ENCODE results near the gene TRMO. TPM values are rescaled to one million over a fixed set of nuclear protein-coding genes. Genes with fewer than 3 reads are reported as not detected.

Gene TRMO
- total RNA-seq, 1 donor from 2014 or later = 8.5 TPM

DNA sequence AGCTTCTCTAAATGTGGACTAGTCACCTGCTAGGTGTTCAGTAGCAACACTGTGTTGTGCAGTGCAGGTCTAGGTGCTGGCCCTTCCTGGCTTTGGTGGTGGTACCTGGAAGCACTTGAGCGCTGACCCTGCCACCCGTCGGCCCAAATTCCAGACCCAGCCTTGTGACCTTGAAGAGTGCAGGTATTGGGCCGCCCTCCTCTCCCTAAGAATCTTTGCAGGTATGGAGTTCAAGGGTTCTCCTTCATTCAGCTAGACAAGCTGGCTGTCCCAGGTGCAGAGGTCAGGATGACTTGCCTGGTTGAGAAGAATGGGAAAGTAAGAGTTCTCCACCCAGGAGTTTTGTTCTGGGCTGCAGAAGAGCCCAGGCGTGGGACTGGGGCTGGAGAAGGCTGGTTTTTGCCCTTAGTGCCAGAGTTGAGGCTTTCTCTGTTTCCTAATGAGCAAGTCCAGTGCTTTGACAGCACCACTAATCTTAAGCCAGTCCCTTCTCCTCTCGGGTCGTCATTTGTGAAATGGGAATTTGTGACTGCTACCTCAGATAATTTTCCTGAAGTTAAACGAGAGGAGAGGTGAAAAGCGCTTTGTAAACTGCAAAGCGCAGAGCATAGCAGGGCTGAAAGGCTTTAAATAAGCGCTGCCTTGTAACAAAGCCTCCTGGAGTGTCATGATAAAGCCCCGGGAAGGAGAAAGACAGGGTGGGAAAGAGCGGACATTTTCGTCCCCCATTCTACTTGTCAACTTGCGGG is 65.3 kb downstream of the TRMO start:
- no peak overlapping the region for H3K27ac Mint-ChIP-seq (ENCODE audit: unreplicated experiment)
- no peaks in the 10 kb centered on the region for H3K36me3 Mint-ChIP-seq (ENCODE audit: low read depth, unreplicated experiment)
- no peaks in the 10 kb centered on the region for H3K79me2 ChIP-seq (ENCODE audit: insufficient read depth, low read length)
- FAIRE-seq = no peak
- no peak overlapping the region for H2AFZ ChIP-seq (ENCODE audit: low read depth, low read length)
- peaks cover 10% of the 10 kb centered on the region for H4K20me1 ChIP-seq (ENCODE audit: insufficient read depth, low read length)
- peaks cover 4% of the 10 kb centered on the region for H3K4me1 ChIP-seq (ENCODE audit: insufficient read depth, low read length)
- no peak for DNase-seq (ENCODE audit: low read depth)
- TF ChIP-seq, protein P1, sequence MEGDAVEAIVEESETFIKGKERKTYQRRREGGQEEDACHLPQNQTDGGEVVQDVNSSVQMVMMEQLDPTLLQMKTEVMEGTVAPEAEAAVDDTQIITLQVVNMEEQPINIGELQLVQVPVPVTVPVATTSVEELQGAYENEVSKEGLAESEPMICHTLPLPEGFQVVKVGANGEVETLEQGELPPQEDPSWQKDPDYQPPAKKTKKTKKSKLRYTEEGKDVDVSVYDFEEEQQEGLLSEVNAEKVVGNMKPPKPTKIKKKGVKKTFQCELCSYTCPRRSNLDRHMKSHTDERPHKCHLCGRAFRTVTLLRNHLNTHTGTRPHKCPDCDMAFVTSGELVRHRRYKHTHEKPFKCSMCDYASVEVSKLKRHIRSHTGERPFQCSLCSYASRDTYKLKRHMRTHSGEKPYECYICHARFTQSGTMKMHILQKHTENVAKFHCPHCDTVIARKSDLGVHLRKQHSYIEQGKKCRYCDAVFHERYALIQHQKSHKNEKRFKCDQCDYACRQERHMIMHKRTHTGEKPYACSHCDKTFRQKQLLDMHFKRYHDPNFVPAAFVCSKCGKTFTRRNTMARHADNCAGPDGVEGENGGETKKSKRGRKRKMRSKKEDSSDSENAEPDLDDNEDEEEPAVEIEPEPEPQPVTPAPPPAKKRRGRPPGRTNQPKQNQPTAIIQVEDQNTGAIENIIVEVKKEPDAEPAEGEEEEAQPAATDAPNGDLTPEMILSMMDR (IDR thresholded peaks at IDR 0.05; ENCODE audit: insufficient read depth, low read depth, low read length) = no peak
- no peak for TF ChIP-seq EZH2 (IDR thresholded peaks at IDR 0.05; ENCODE audit: insufficient read depth, low read length)
- H3K9me3 Mint-ChIP-seq (ENCODE audit: unreplicated experiment) = peaks cover 18% of the 10 kb centered on the region
- H3K27me3 Mint-ChIP-seq (ENCODE audit: low read depth, unreplicated experiment) = peaks cover 83% of the 10 kb centered on the region
- H3K27me3 ChIP-seq (ENCODE audit: insufficient read depth, low read length) = peaks cover 89% of the 10 kb centered on the region
- H3K27ac ChIP-seq (ENCODE audit: low read depth, low read length) = no peak overlapping the region
- no peaks in the 10 kb centered on the region for H3K36me3 ChIP-seq (ENCODE audit: insufficient read depth, low read length)
- no peak overlapping the region for H3K9ac ChIP-seq (ENCODE audit: low read length)
- H3K4me1 Mint-ChIP-seq (ENCODE audit: low read depth, unreplicated experiment) = peaks cover 3% of the 10 kb centered on the region
- peaks cover 7% of the 10 kb centered on the region for H3K9me3 ChIP-seq (ENCODE audit: insufficient read depth, low read depth, low read length)
- peak overlapping the region; percentile 45 for H3K4me3 Mint-ChIP-seq (ENCODE audit: unreplicated experiment)
- H3K4me2 ChIP-seq (ENCODE audit: low read length) = no peak overlapping the region
- no peak overlapping the region for H3K4me3 ChIP-seq (ENCODE audit: insufficient read depth, low read depth, low read length)

DNA sequence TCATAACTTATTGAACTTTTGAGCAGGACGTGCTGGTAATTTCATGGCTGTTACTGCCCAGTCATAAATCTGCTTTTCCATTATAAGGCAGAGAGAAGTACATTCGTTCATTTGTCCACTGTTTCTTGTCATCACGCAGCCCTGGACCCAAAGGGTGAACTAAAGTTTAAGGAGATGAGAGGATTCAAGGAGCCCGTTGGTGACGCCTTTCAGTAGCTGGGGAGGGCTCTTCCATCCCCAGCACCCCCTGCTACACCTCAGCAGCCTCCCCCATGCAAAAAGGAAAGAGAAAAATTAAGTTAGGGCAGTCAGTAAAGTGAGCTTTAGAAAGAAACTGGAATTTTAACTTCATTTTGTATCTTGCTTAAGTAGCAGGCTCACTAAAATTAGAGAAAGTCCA is 66.4 kb downstream of the TRMO start:
- Mint-ChIP-seq H3K4me3 (ENCODE audit: unreplicated experiment) (no peak overlapping the region), H3K9me3 (ENCODE audit: unreplicated experiment) (peaks cover 16% of the 10 kb centered on the region), H3K27me3 (ENCODE audit: low read depth, unreplicated experiment) (peaks cover 81% of the 10 kb centered on the region), H3K27ac (ENCODE audit: unreplicated experiment) (no peak overlapping the region), H3K4me1 (ENCODE audit: low read depth, unreplicated experiment) (peaks cover 3% of the 10 kb centered on the region), H3K36me3 (ENCODE audit: low read depth, unreplicated experiment) (no peaks in the 10 kb centered on the region)
- no peak for FAIRE-seq
- H2AFZ ChIP-seq (ENCODE audit: low read depth, low read length) = no peak overlapping the region
- TF ChIP-seq, protein P1 (IDR thresholded peaks at IDR 0.05; ENCODE audit: insufficient read depth, low read depth, low read length) = no peak
- no peak for TF ChIP-seq EZH2 (IDR thresholded peaks at IDR 0.05; ENCODE audit: insufficient read depth, low read length)
- no peak overlapping the region for H3K4me2 ChIP-seq (ENCODE audit: low read length)
- H3K27me3 ChIP-seq (ENCODE audit: insufficient read depth, low read length) = peaks cover 93% of the 10 kb centered on the region
- peaks cover 10% of the 10 kb centered on the region for H4K20me1 ChIP-seq (ENCODE audit: insufficient read depth, low read length)
- H3K4me3 ChIP-seq (ENCODE audit: insufficient read depth, low read depth, low read length) = no peak overlapping the region
- DNase-seq (ENCODE audit: low read depth) = no peak
- no peaks in the 10 kb centered on the region for H3K79me2 ChIP-seq (ENCODE audit: insufficient read depth, low read length)
- H3K4me1 ChIP-seq (ENCODE audit: insufficient read depth, low read length) = peaks cover 4% of the 10 kb centered on the region
- H3K9me3 ChIP-seq (ENCODE audit: insufficient read depth, low read depth, low read length) = peaks cover 7% of the 10 kb centered on the region
- no peak overlapping the region for H3K9ac ChIP-seq (ENCODE audit: low read length)
- no peaks in the 10 kb centered on the region for H3K36me3 ChIP-seq (ENCODE audit: insufficient read depth, low read length)
- H3K27ac ChIP-seq (ENCODE audit: low read depth, low read length) = no peak overlapping the region

- Histone ChIP-seq H3K79me2 (ENCODE audit: insufficient read depth, low read length) (no peaks in the 10 kb centered on the region), H2AFZ (ENCODE audit: low read depth, low read length) (no peak overlapping the region), H3K4me1 (ENCODE audit: insufficient read depth, low read length) (peaks cover 4% of the 10 kb centered on the region), H3K4me2 (ENCODE audit: low read length) (no peak overlapping the region), H3K27me3 (ENCODE audit: insufficient read depth, low read length) (peaks cover 93% of the 10 kb centered on the region), H4K20me1 (ENCODE audit: insufficient read depth, low read length) (peaks cover 10% of the 10 kb centered on the region), H3K4me3 (ENCODE audit: insufficient read depth, low read depth, low read length) (no peak overlapping the region), H3K9ac (ENCODE audit: low read length) (no peak overlapping the region), H3K9me3 (ENCODE audit: insufficient read depth, low read depth, low read length) (peaks cover 7% of the 10 kb centered on the region), H3K36me3 (ENCODE audit: insufficient read depth, low read length) (no peaks in the 10 kb centered on the region), H3K27ac (ENCODE audit: low read depth, low read length) (no peak overlapping the region)
- Mint-ChIP-seq H3K27ac (ENCODE audit: unreplicated experiment) (no peak overlapping the region), H3K36me3 (ENCODE audit: low read depth, unreplicated experiment) (no peaks in the 10 kb centered on the region), H3K27me3 (ENCODE audit: low read depth, unreplicated experiment) (peaks cover 81% of the 10 kb centered on the region), H3K4me1 (ENCODE audit: low read depth, unreplicated experiment) (peaks cover 3% of the 10 kb centered on the region), H3K9me3 (ENCODE audit: unreplicated experiment) (peaks cover 15% of the 10 kb centered on the region), H3K4me3 (ENCODE audit: unreplicated experiment) (no peak overlapping the region)
- DNase-seq (ENCODE audit: low read depth) = no peak
- no peak for FAIRE-seq
- TF ChIP-seq EZH2 (IDR thresholded peaks at IDR 0.05; ENCODE audit: insufficient read depth, low read length) = no peak
- TF ChIP-seq, protein P1 (IDR thresholded peaks at IDR 0.05; ENCODE audit: insufficient read depth, low read depth, low read length) = no peak
These were observed 66.8 kb downstream of the TRMO start for GRCh38 chr9:97855486-97855875.

Data from astrocyte (in vitro differentiated cells and primary cell).